GM19438 (cell line): Measurements from ENCODE around the gene CACNA1H.

ENCODE experiments used
- ATAC-seq: cut with Tn5 transposase; IDR thresholded peaks from one replicate; pipeline ENCODE4 v1.9.1; 2021; ENCODE audit warnings: low read depth; ENCODE audit not compliant: unreplicated experiment

The CACNA1H gene

DNA sequence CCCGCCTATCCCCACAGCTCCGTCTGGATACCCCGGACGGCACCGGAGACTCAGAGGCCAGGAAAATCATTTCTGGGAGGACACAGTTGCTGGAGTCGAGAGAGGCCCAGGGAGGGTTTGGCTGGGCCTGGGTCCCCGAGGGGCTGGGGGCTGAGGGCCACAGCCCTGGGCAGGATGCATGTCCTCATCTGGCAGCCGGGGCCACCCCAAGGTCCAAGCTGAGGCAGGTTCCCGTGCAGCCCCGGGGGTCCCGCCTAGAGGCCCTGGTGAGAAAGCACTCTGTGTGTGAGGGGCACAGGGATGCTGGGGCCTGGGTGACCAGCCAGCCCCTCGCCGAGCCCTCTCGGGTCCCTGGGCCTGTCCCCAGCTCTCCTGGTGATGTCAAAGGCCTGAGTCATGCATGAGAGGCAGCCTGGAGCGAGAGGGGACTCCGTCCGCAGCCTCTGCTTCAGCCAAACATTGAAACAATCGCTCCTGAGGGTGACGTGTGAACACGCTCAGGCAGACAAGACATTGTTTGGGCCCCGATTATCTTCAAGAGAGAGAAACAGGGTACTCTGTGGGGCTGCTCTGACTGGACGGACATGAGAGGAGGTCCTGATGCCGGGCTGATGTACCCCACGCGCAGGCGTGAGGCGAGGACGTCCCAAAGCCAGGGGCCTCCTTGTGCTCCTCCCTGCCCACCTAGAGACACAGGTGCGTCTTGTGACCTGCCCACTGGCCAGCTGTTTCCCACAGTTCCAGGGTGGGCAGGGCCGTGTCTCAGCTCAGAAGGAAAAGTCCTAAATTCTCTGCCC lies 31.1 kb upstream of the CACNA1H start:
- no peak for ATAC-seq

DNA sequence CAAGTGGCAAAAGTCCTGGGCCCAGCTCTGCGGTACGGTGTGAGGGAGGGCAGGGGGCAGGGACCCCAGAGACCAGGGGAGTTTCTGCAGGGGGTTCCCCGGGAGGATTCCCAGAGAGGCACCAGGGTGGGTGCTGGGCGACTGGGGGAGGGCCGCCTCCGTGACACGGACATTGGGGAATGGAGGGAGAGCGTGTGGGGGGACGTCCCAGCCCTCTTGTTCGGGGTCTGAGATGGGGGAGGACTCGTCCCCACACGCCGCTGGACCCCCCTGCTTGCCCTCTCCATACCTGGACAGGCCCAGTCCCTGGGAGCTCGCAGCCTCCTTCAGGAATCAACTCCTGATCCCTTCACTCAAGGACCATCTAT lies 30.5 kb upstream of the CACNA1H start:
- ATAC-seq, result no peak

DNA sequence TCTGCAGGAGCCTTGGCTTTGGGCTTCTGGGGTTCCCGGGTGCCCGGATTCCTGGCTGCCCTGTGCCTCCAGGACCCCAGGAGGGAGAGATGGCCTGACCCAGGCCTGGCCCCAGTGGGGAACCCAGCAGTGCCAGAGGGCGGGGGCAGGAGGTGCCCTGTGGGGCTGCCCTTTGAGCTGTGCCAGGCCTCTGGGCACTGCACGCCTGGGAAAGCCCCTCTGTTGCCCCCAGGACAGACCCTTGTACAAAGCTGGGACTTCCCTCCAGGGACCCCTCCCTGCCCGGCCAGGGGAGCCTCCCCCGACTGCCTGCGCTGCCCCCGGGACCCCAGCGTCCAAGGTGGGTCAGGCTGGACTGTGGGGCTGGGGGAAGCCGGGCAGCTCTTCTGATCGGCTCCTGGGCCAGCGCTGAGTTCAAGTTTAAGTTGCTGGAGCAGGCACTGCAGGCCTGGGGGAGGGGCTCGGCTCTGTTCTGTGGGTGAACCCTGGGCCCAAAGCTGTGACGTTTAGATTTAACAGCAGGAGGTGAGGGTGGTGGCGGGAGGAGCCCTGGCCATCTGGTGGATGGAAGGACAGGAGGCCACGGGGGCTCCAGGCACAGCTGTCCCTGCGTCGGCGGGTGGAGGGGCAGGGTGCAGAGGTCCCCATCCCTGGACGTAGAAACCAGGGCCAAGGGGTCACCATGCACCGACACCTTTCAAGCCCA lies 29.2 kb upstream of the CACNA1H start:
- ATAC-seq, result no peak

DNA sequence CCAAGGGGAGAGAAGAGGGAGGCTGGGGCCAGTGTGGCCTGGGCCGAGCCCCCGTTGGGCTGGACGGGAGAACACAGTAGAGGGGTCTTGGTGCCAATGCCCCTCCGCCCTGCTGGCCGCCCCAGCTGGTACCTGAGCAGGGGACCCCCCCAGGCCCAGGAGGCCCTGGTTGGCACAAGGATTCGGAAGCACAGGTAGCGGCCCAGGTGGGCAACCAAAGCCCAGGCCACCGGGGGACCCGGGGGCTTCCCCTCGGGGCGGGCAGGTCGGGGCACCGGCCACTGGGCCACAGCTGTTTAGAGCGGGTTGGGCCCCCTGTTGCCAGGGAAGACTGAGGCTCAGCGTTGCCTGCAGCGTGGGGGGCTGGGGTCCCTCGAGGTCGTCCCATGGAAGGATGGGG lies 28.6 kb upstream of the CACNA1H start:
- no peak for ATAC-seq

DNA sequence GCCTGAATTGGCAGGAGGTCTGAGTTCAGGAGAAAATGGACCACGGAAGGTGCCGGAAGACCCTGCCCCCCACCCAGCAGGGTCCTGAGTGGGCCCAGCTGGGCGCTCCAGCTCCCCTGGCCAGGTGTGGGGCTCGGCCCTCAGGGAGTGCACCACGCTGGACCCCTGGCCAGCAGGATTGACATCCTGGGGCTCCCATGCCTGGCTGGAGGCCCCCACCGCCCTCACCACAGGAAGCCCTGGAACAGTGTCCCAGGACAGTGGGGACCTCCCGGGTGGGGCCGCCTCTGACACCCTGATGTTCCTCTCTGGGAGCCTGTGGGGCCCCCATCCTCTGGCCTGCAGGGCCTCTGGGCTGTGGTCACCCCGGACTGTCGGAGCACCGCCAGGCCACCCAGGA lies 28.1 kb upstream of the CACNA1H start:
- no peak for ATAC-seq

DNA sequence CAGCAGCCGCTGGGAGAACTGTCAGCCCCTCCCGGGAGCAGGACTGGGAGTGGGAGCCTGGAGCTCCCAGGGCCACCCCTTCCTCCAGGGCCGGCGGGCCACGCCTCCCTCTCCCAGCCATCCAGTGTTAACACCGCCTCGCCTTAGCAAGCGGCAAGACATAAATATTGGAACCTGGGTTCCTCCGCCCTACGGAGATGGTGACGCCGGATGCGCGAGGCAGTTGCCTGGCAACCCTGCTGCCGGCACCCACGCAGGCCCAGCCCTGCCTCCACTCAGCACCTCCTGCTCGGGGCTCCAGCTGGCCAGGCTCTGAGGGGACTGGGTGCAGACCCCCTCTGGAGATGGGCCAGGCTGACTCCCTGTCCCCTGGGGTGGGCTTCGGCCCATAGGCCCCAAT lies 27.4 kb upstream of the CACNA1H start:
- ATAC-seq, result no peak

DNA sequence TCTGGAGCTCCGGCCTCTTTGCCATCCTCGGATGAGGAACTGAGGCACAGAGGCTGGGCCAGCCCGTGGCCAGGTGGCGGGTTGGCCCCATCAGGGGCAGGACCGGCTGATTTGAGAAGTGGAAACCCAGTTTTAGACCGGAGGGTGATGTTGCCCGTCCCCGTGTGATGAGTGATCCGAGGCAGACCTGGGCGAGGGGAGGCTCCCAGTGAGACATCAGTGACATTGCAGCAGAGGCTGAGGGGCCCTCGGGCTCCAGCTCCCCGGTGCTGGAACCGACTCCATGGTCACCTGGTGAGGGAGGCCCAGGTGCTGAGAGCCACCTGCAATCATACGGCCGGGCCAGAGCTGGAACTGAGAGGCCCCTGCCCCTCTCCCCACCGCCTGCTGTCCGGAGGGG lies 26.9 kb upstream of the CACNA1H start:
- ATAC-seq, result no peak

DNA sequence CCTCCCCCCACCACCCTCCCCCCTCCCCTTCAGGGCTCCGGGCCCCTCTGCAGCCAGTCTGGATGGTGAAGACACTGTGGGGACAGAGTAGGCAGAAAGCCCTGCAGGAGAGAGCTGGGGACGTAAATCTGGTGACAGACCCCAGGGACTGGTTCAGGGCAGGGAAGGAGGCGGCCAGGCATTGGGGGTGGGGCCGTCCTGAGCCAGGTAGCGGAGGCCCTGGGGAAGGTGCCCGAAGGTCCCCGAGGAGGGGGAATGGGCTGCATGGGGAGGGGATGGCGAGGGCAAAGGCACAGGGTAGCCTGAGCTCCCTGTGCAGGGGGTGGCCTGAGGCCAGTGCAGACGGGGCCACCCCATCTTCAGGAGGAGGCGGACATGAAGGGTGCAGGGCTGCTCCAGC lies 26.3 kb upstream of the CACNA1H start:
- ATAC-seq, result no peak

DNA sequence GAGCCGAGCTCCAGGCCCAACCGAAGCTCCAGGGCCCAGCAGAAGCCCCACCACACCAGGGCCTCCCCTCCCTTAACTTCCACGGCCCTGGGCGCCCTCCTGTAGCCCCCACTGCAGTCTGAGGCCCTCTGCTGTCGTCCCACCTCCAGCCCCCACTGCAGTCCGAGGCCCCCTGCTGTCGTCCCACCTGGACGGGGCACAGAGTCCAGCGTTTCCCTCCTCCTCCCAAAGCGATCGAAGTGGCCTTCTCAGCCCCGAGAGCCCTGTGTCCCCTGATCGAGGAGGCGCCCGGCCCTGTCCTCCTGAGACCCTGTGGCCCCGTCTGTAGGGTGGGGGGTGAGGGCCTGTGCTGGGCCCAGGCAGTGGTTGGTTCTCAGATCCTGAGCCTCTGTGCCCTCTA lies 25.8 kb upstream of the CACNA1H start:
- ATAC-seq, result no peak

DNA sequence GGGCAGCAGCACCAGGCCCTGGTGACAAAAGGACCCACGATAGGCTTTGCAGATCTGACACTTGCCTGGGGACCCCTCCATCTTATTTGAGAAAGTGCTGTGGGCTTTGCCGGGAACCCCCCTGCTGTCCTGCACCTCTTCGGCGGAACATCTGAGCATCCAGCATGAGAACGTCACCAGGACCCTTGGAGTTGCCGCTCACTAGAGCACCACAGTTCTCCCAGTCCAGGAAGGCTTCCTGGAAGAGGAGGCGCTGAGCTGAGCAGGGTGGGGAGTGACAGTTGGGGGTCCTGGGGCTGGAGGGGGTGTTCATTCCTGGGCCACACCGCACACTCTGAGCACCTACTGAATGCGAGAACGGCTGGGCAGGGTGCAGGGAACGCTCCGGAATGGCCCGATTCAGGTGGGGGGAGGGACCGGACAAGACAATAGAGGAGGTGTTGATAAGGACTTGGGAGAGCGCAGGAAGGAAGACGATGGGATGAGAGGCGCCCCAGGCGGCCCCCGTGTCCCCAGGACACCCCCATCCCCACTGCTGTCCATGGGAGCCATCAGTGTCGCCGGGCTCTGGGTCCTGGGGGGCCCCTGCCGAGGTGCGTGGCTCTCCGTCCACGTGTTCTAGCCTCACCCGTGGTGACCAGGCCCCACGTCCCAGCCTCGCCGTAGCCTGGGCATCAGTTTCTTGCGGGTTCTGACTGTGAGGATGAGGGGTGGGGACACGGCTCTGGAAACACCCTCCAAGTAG lies 24.8 kb upstream of the CACNA1H start:
- ATAC-seq, result no peak

DNA sequence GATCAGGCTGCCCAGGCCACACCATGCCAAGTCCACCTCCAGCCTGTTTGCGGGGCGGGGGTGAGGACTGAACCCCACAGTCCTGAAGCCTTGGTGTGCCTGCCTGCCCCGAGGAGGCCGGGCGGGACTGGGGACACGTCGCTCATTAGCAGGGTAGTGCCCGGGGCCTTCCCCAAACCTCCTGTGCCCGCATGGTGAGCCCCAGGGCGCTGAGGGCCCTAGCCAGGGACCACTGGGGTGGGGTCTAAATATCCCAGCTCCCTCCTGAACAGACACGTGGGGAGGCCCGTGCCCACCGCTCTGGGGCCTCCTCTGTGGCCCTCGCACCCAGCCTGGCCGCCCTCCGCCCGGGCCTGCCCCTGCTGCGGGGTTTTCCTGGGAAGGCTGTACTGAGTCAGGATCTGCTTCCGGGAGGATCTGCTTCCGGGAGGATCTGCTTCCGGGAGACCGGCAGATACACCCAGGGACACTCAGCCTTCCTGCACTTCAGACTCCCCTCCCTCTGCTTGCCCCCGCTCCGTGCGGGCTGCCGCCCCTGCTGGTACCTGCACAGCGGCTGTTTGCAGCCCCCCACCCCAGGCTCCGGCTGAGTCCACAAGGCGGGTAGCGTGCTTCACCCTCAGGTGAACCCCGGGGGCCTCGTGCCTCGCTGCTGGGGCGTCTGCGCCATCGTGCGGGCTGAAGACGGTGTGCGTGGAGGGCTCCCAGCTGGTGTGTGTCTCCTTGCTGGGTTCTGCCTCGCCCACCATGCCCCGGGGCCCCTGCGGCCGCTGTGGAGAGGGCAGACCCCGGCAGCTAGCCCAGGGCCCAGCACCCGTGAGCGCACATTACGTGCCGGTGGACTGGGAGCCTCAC lies 23.6 kb upstream of the CACNA1H start:
- no peak for ATAC-seq

DNA sequence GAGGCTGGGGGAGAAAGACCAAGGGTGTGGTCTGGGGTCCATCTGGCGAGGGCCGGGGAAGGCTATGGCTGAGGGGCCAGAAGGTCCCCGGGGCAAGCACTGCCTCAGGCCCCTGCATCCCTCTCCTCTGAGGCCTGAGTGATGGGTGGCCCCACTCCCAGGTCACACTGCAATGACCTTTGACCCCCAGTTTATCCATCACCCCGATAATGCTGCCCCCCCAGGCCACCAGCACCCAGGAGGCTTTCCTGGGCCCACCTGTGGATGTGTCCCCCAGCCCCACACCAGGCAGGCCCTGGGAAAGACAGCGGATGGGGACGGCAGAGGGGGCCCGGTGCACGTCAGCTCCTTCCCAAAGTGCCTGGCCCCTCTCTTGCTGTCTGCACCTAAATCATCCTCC lies 22.5 kb upstream of the CACNA1H start:
- ATAC-seq, result no peak

DNA sequence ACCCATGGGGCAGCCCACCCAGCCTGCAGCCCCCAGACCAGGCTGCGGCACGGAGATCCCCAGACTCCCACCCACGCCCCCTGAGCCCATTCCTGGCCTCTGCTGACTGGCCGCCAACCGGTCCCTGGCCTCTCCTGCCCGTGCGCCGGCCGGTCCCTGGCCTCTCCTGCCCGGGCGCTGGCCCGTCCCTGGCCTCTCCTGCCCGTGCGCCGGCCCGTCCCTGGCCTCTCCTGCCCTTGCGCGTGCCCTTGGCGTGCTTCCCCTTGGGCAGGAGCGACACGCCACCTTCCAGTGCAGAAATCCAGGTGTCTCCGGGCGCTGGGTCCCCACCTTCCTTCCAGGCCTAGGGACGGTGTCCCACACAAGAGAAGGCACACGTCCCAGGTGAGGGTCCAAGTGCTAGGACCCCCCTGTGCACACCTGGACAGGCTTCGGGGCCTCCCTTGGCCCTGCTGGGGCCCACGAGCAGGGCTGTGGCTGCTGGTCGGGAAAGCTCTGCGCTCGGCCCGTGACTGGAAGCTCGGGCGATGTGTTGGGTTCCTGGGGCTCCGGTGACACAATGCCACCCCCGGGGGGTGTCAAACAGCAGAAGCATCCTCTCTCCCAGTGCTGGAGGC lies 21.4 kb upstream of the CACNA1H start:
- no peak for ATAC-seq

DNA sequence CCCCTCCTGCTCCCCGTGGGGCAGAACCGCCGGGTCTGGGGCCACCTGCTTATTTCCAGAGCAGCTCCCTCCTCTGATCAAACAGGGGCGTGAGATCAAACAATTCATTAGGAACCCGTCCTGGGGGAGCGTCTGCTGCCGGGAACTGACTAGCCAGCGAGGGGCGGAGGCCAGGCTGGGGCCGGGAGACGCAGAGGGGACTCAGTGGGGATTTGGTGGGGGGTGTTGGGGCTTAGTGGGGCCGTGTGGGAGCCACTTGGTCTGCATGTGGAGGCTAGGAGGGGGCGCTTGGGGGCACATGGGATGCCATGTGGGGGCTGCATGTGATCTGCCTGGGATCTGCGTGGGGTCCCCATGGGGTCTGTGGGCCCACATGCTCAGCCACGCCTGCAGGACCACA lies 20.5 kb upstream of the CACNA1H start:
- ATAC-seq, result no peak

DNA sequence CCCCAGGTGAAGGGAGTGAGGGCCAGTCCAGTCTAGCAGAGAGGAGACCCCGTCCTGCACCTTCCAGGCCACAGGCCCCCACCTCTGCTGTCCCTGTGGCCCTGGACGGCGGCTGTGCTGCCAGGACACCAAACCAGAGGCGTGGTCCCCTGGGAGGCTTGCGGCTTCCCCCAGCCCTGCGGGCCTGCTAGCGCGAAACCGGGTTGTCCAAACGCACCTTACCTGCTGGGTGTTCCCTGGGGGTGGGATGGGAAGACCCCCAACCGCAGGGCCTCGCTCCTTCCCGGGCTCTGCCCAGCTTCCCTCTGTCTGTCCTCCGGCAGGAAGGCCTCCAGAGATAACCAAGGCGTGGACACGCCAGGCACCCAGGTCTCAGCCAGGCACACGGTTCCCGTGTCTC lies 19.6 kb upstream of the CACNA1H start:
- no peak for ATAC-seq

DNA sequence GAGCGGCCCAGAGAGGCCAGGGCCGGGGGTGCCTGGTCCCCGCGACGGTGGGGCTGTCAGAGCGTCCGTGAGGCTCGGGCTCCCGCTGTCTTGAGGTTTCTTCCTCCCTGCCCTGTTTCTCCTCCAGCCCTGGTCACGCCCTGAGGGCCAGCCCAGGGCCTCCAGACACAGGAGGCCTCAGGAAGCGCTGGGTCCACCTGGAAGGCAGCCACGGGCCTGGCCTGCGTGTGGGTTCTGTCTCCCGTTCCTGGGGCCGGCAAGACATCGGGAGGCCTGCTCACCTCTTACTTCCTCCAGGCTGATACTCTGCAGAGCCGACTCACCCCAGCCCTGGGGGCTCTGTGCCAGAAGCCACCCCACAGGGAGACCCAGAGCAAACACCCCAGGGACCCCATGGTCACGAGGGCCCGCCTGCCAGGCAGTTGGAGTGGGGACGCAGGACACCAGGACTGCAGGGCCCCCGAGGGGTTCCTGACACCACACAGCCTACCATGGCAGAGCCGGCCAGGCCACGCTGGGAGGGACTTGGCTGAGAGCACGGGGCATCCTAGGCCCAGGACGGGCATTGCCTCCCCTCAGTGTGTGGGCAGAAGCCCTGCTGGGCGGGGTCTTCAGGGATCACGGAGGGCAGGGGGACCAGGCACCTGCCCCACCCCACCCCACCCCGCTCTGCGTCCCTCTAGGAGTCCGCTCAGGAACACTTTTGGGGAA lies 18.9 kb upstream of the CACNA1H start:
- ATAC-seq, result no peak

DNA sequence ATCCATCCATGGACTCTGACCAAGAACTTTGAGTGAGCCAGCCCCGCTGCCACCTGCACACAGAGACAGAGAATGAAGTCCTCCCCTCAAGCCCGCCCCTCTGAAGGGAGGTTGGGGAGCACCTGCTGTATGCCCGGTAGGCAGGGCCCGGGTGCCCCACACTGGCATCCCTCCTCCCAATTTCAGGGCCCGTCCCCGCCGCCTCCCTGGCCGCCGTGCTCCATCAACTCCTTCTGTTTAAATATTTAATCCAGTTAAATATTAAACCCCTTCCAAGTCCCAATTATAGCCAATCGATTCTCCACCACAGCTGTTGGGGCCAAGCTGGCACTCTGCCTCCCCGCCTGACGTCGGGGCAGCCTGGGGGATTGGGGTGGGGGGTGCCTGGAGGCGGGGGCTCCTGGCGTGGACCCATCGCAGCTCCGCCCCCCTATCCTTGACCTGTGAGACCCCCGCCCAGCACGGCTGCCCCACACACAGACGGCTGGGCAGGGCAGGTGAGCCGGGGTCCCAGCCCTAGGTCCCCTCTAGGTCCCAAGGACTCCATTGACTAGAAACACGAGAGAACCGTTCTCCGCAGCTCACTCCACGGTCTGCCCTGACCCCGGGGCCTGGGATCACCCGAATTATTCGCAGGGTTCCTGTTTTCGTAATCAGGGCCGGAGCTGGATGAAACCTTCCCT lies 18.0 kb upstream of the CACNA1H start:
- no peak for ATAC-seq

DNA sequence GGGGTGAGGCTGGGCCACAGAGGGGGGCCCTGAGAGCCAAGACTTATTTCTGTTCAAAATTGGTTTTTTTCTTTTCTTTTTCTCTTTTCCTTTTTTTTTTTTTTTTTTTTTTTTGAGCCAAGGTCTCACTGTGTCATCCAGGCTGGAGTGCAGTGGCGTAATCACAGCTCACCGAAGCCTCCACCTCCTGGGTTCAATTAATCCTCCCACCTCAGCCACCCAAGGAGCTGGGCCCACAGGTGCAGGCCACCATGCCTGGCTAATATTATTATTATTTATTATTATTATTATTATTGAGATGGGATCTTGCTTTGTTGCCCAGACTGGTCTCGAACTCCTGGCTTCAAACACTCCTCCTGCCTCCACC lies 17.5 kb upstream of the CACNA1H start:
- no peak for ATAC-seq

DNA sequence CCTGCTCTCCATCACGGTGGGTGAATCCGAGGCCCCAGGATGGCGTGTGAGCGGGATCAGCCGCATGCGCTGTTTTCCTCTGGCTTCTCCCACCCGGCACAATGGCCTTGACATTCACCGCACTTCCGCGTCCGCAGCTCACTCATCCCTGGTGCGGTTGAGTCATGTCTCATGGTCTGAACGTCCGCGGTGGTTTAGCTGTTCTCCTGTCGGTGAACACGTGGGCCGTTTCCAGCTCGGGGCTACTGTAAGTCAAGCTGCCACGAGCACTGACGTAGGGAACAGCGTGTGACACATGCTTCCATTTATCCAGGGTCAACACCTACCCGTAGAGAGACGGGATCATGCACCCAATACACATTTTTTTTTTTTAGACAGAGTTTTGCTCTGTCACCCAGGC lies 15.3 kb upstream of the CACNA1H start:
- ATAC-seq, result no peak
